ENCODE data around the gene ZPBP2.

The ZPBP2 gene

GRCh38 chr17:39925282-39926134, 57.5 kb downstream of the ZPBP2 start:
- ChIA-PET POLR2A (interaction anchor here (0.5 to 2.2 kb wide), 4 partner anchors 29 to 186 kb away, joined by 4 to 14 read pairs (median 8); partner anchors contain the start of gene PSMD3), CTCF (interaction anchor here (0.6 to 1.6 kb wide), 5 partner anchors 14 to 303 kb away, joined by 3 to 8 read pairs (median 4); no protein-coding TSS in a partner anchor)
- TF ChIP-seq, protein P1, sequence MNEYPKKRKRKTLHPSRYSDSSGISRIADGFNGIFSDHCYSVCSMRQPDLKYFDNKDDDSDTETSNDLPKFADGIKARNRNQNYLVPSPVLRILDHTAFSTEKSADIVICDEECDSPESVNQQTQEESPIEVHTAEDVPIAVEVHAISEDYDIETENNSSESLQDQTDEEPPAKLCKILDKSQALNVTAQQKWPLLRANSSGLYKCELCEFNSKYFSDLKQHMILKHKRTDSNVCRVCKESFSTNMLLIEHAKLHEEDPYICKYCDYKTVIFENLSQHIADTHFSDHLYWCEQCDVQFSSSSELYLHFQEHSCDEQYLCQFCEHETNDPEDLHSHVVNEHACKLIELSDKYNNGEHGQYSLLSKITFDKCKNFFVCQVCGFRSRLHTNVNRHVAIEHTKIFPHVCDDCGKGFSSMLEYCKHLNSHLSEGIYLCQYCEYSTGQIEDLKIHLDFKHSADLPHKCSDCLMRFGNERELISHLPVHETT (tag by site-specific recombination; IDR thresholded peaks at IDR 0.05), result no peak
- TF ChIP-seq PRDM6 (tag by site-specific recombination; IDR thresholded peaks at IDR 0.05) (no peak), ZNF510 (tag by site-specific recombination; IDR thresholded peaks at IDR 0.05; ENCODE audit: insufficient replicate concordance) (no peak), ZNF112 (tag by site-specific recombination; IDR thresholded peaks at IDR 0.05) (no peak), KLF16 (tag by site-specific recombination; IDR thresholded peaks at IDR 0.05) (no peak), ZNF518A (tag by site-specific recombination; conservative IDR thresholded peaks at IDR 0.05; ENCODE audit: low read depth) (no peak), ZNF76 (tag by site-specific recombination; IDR thresholded peaks at IDR 0.05; ENCODE audit: borderline replicate concordance, low read depth) (no peak), ZBTB26 (tag by site-specific recombination; optimal IDR thresholded peaks at IDR 0.05) (no peak), GLI4 (tag by site-specific recombination; IDR thresholded peaks at IDR 0.05) (no peak), SP2 (tag by site-specific recombination; IDR thresholded peaks at IDR 0.05) (no peak), ZNF555 (tag by site-specific recombination; conservative IDR thresholded peaks at IDR 0.05) (no peak), ZNF433 (tag by site-specific recombination; IDR thresholded peaks at IDR 0.05; ENCODE audit: low read depth) (no peak)
- TF ChIP-seq, protein P2, sequence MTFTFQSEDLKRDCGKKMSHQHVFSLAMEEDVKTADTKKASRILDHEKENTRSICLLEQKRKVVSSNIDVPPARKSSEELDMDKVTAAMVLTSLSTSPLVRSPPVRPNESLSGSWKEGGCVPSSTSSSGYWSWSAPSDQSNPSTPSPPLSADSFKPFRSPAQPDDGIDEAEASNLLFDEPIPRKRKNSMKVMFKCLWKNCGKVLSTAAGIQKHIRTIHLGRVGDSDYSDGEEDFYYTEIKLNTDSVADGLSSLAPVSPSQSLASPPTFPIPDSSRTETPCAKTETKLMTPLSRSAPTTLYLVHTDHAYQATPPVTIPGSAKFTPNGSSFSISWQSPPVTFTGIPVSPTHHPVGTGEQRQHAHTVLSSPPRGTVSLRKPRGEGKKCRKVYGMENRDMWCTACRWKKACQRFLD (tag by site-specific recombination; IDR thresholded peaks at IDR 0.05), result no peak
- H3K36me3 ChIP-seq (ENCODE audit: control insufficient read depth in 2 of 2, insufficient read depth in 1 of 2, low read length in 2 of 2), result peaks cover 14 to 38% of the 10 kb centered on the region in 2 experiments; a peak in 2 of 3 replicates
- H3K4me1 ChIP-seq (ENCODE audit: control insufficient read depth, insufficient read depth, low read length), result peaks cover 18% of the 10 kb centered on the region
- no peak overlapping the region for H3K4me3 ChIP-seq (ENCODE audit: low read depth, low read length)
- no peaks in the 10 kb centered on the region for H3K9me3 ChIP-seq (ENCODE audit: control insufficient read depth, insufficient read depth, low read depth, low read length)
- H3K27ac ChIP-seq (ENCODE audit: extremely low read depth, low read depth, low read length), result no peak overlapping the region; the same call in 1 of the 2 replicates
